H1 (cell line): ENCODE results near the gene IKZF2. TPM values are rescaled to one million over a fixed set of nuclear protein-coding genes. Genes with fewer than 3 reads are reported as not detected.

Source experiments
- CTCF ChIA-PET: fragments of 300-600 bp; sonication (Branson Sonifier 250); formaldehyde crosslinking; loops from one replicate; lab custom pipeline; 2021; ENCODE audit not compliant: partially characterized antibody; lab: Charles Lee
- POLR2A ChIA-PET: fragments of 300-600 bp; sonication (Branson Sonifier 250); formaldehyde crosslinking; loops from one replicate; lab custom pipeline; 2021; ENCODE audit warnings: inconsistent platforms; ENCODE audit not compliant: partially characterized antibody; lab: Charles Lee
- DNase-seq, 2 experiments: peaks; one replicate each; pipeline versions ENCODE4 v3.0.0 to v3.0.0-alpha.2; 2010 to 2022; ENCODE audit warnings: low spot score in 2 of 2, low read depth in 1 of 2, mixed read lengths in 1 of 2
- FAIRE-seq: peaks from 2 replicates; lab custom pipeline; 2011; peaks lifted over from hg19 to GRCh38; lab: Jason Lieb, UNC
- H2AFZ ChIP-seq: 2 replicates; pipeline ENCODE4 v1.8.1; 2012; ENCODE audit warnings: low read length, inconsistent platforms
- H2AK5ac ChIP-seq: 2 replicates; pipeline ENCODE4 v1.6.1; 2013; ENCODE audit warnings: low read depth, low read length
- H2BK120ac ChIP-seq: replicated peaks from 2 replicates; pipeline ENCODE3; 2013; ENCODE audit warnings: low read depth, low read length, inconsistent platforms
- H2BK12ac ChIP-seq: 2 replicates; pipeline ENCODE4 v1.6.1; 2013; ENCODE audit warnings: low read depth, low read length
- H2BK15ac ChIP-seq: 2 replicates; pipeline ENCODE4 v1.6.1; 2013; ENCODE audit warnings: low read length
- H2BK20ac ChIP-seq: 2 replicates; pipeline ENCODE4 v1.6.1; 2013; ENCODE audit warnings: low read length
- H2BK5ac ChIP-seq: 2 replicates; pipeline ENCODE4 v1.6.1; 2013; ENCODE audit warnings: low read depth, low read length
- H3K14ac ChIP-seq: 2 replicates; pipeline ENCODE4 v1.6.1; 2013; ENCODE audit warnings: inconsistent platforms; ENCODE audit not compliant: insufficient read length
- H3K18ac ChIP-seq: 2 replicates; pipeline ENCODE4 v1.6.1; 2013; ENCODE audit warnings: low read length; ENCODE audit errors: extremely low read depth
- H3K23ac ChIP-seq: 2 replicates; pipeline ENCODE4 v1.6.1; 2013; ENCODE audit warnings: inconsistent platforms; ENCODE audit not compliant: insufficient read length
- H3K23me2 ChIP-seq: 2 replicates; pipeline ENCODE4 v1.6.1; 2013; ENCODE audit warnings: low read depth, low read length
- H3K27ac ChIP-seq: 2 replicates; pipeline ENCODE4 v1.6.1; 2011; ENCODE audit warnings: low read depth, low read length, inconsistent platforms
- H3K27me3 ChIP-seq, 4 experiments: replicated peaks in 1 of 4; 1 replicate in 1 of 4; 2 replicates in 3 of 4; pipeline versions ENCODE4 v1.6.1 to v1.8.1; 2011 to 2013; ENCODE audit warnings: low read length in 3 of 4, mild to moderate bottlenecking in 3 of 4, inconsistent platforms in 2 of 4, mixed read lengths in 2 of 4, moderate library complexity in 1 of 4; ENCODE audit not compliant: control insufficient read depth in 3 of 4, insufficient read depth in 3 of 4; ENCODE audit errors: extremely low read depth in 1 of 4
- H3K36me3 ChIP-seq, 4 experiments: 2 replicates each; pipeline versions ENCODE4 v1.6.1 to v1.8.1; 2011 to 2013; ENCODE audit warnings: mild to moderate bottlenecking in 4 of 4, low read length in 3 of 4, moderate library complexity in 2 of 4, control low read depth in 1 of 4, inconsistent platforms in 1 of 4; ENCODE audit not compliant: insufficient read depth in 4 of 4, control insufficient read depth in 2 of 4
- H3K4ac ChIP-seq: replicated peaks from 2 replicates; pipeline ENCODE3; 2013; ENCODE audit warnings: low read length, low read depth, mixed read lengths, inconsistent platforms; ENCODE audit not compliant: insufficient read length
- H3K4me1 ChIP-seq, 4 experiments: replicated peaks in 1 of 4; 1 replicate in 1 of 4; 2 replicates in 3 of 4; pipeline versions ENCODE4 v1.6.1 to v1.8.1; 2011 to 2013; ENCODE audit warnings: low read length in 3 of 4, inconsistent platforms in 2 of 4, mixed read lengths in 1 of 4; ENCODE audit not compliant: insufficient read depth in 4 of 4, control insufficient read depth in 3 of 4
- H3K4me2 ChIP-seq, 2 experiments: 2 replicates each; pipeline versions ENCODE4 v1.6.1 to v1.8.1; 2011 to 2013; ENCODE audit warnings: low read depth in 2 of 2, low read length in 2 of 2, control low read depth in 1 of 2, inconsistent platforms in 1 of 2, mild to moderate bottlenecking in 1 of 2; ENCODE audit not compliant: insufficient read depth in 1 of 2
- H3K4me3 ChIP-seq, 4 experiments: fragments of 200-600, 300-600 bp in 1 of 4; sonication (generic), shearing (Covaris generic), sonication (Bioruptor Twin) in 1 of 4; 2 replicates each; pipeline versions ENCODE4 v1.5.1 to v1.8.1; 2011 to 2016; ENCODE audit warnings: low read length in 4 of 4, low read depth in 3 of 4, control low read depth in 2 of 4, inconsistent platforms in 2 of 4, mild to moderate bottlenecking in 2 of 4, mixed read lengths in 1 of 4, moderate library complexity in 1 of 4; ENCODE audit not compliant: insufficient read depth in 2 of 4; ENCODE audit errors: extremely low read depth in 1 of 4
- H3K56ac ChIP-seq: replicated peaks from 2 replicates; pipeline ENCODE3; 2013; ENCODE audit warnings: low read depth, mild to moderate bottlenecking, mixed read lengths, low read length, inconsistent platforms; ENCODE audit not compliant: insufficient read length
- H3K79me1 ChIP-seq: 2 replicates; pipeline ENCODE4 v1.6.1; 2013; ENCODE audit warnings: low read depth, low read length, control low read depth
- H3K79me2 ChIP-seq, 2 experiments: 2 replicates each; pipeline versions ENCODE4 v1.6.1 to v1.8.1; 2012 to 2013; ENCODE audit warnings: low read length in 2 of 2, mild to moderate bottlenecking in 2 of 2, inconsistent platforms in 1 of 2; ENCODE audit not compliant: insufficient read depth in 2 of 2, control insufficient read depth in 1 of 2
- H3K9ac ChIP-seq, 4 experiments: replicated peaks in 1 of 4; 1 replicate in 1 of 4; 2 replicates in 3 of 4; pipeline versions ENCODE4 v1.6.1 to v1.8.1; 2011 to 2013; ENCODE audit warnings: low read depth in 3 of 4, low read length in 3 of 4, control low read depth in 2 of 4, mild to moderate bottlenecking in 2 of 4, moderate library complexity in 2 of 4, inconsistent platforms in 1 of 4; ENCODE audit errors: extremely low read depth in 1 of 4
- H3K9me3 ChIP-seq, 2 experiments: 2 replicates each; pipeline versions ENCODE4 v1.6.1 to v1.8.1; 2012 to 2013; ENCODE audit warnings: mild to moderate bottlenecking in 2 of 2, moderate library complexity in 2 of 2, control low read depth in 1 of 2, inconsistent platforms in 1 of 2, low read depth in 1 of 2, low read length in 1 of 2, mixed read lengths in 1 of 2; ENCODE audit not compliant: insufficient read depth in 2 of 2
- H4K20me1 ChIP-seq, 2 experiments: replicated peaks in 1 of 2; 2 replicates each; pipeline versions ENCODE3 to v1.8.1; 2011 to 2013; ENCODE audit warnings: inconsistent platforms in 2 of 2, low read length in 2 of 2, mild to moderate bottlenecking in 1 of 2; ENCODE audit not compliant: insufficient read depth in 2 of 2, control insufficient read depth in 1 of 2
- H4K5ac ChIP-seq: 2 replicates; pipeline ENCODE4 v1.6.1; 2013; ENCODE audit warnings: low read length, low read depth, mixed read lengths, inconsistent platforms; ENCODE audit not compliant: insufficient read length
- H4K8ac ChIP-seq: 2 replicates; pipeline ENCODE4 v1.8.0; 2013; ENCODE audit warnings: mild to moderate bottlenecking, moderate library complexity, low read length, inconsistent platforms; ENCODE audit not compliant: insufficient read depth; ENCODE audit errors: extremely low read depth
- H4K91ac ChIP-seq: replicated peaks from 2 replicates; pipeline ENCODE3; 2013; ENCODE audit warnings: low read length, mixed read lengths, inconsistent platforms; ENCODE audit not compliant: insufficient read length
- ASH2L ChIP-seq: fragments of 200-600, 300-600 bp; sonication (generic); IDR thresholded peaks from one replicate; pipeline ENCODE4 v1.7.1; 2017; ENCODE audit warnings: low read length
- BRCA1 ChIP-seq: IDR thresholded peaks from 2 replicates; pipeline ENCODE4 v1.6.1; 2012; ENCODE audit warnings: low read depth, low read length, improper control_type of control experiment
- CEBPB ChIP-seq: IDR thresholded peaks from 2 replicates; pipeline ENCODE4 v1.6.1; 2012; ENCODE audit warnings: low read depth, low read length
- CHD2 ChIP-seq: IDR thresholded peaks from 2 replicates; pipeline ENCODE4 v1.6.1; 2012; ENCODE audit warnings: low read length, improper control_type of control experiment
- CTBP2 ChIP-seq: IDR thresholded peaks from 2 replicates; pipeline ENCODE4 v1.7.0; 2011; ENCODE audit warnings: borderline replicate concordance, mild to moderate bottlenecking, moderate library complexity, mixed read lengths, low read length; ENCODE audit not compliant: insufficient read depth, insufficient read length
- EGR1 ChIP-seq: IDR thresholded peaks from 2 replicates; pipeline ENCODE4 v1.6.1; 2011; ENCODE audit warnings: low read depth, low read length, borderline replicate concordance
- HDAC6 ChIP-seq: IDR thresholded peaks from one replicate; pipeline ENCODE4 v1.7.1; 2012; ENCODE audit warnings: low read depth, mild to moderate bottlenecking, inconsistent platforms, low read length, moderate library complexity
- KDM5A ChIP-seq: fragments of 200-600 bp; IDR thresholded peaks from 2 replicates; pipeline ENCODE4 v1.7.1; 2012; ENCODE audit warnings: mild to moderate bottlenecking, low read length, inconsistent platforms, mixed read lengths
- POLR2AphosphoS5 ChIP-seq: IDR thresholded peaks from 2 replicates; pipeline ENCODE4 v1.6.1; 2011; ENCODE audit warnings: low read depth, low read length
- RXRA ChIP-seq: IDR thresholded peaks from 2 replicates; pipeline ENCODE4 v1.6.1; 2011; ENCODE audit warnings: low read depth, mild to moderate bottlenecking, low read length, moderate library complexity; ENCODE audit not compliant: insufficient read depth
- SAP30 ChIP-seq: fragments of 300-600 bp; sonication (generic); IDR thresholded peaks from 2 replicates; pipeline ENCODE4 v1.7.1; 2012; ENCODE audit warnings: low read length, moderate library complexity, mild to moderate bottlenecking, inconsistent platforms; ENCODE audit not compliant: insufficient read depth, insufficient replicate concordance
- SIN3A ChIP-seq, 2 experiments: IDR thresholded peaks in 1 of 2; conservative IDR thresholded peaks in 1 of 2; 2 replicates each; pipeline ENCODE4 v1.6.1; 2011 to 2012; ENCODE audit warnings: low read length in 2 of 2, improper control_type of control experiment in 1 of 2, low read depth in 1 of 2, mild to moderate bottlenecking in 1 of 2
- SIRT6 ChIP-seq: IDR thresholded peaks from one replicate; pipeline ENCODE4 v1.7.1; 2012; ENCODE audit warnings: low read length, inconsistent platforms
- SP1 ChIP-seq: IDR thresholded peaks from 2 replicates; pipeline ENCODE4 v1.6.1; 2011; ENCODE audit warnings: low read depth, low read length
- WGBS, 2 experiments: shearing (Covaris generic) in 1 of 2; methylation state at CpG; one replicate each; pipeline versions ENCODE4 v1.1.6 to v1.1.7; 2013 to 2015; ENCODE audit warnings: low lambda C conversion rate in 2 of 2, mixed read lengths in 2 of 2, inconsistent platforms in 1 of 2, low coverage in 1 of 2, missing lambda C conversion rate in 1 of 2; ENCODE audit not compliant: insufficient replicate concordance in 2 of 2, insufficient coverage in 1 of 2, insufficient read length in 1 of 2; ENCODE audit errors: extremely low coverage in 1 of 2, missing lambda C conversion rate in 1 of 2; 5-methylcytosine and 5-hydroxymethylcytosine counted together
- polyA plus RNA-seq, 7 experiments: library from polyadenylated mRNA; depleted of rRNA in 3 of 7; stranded (reverse) in 5 of 7; unstranded in 2 of 7; fragments of >200 nt in 5 of 7; fragments of 200-250 nt in 2 of 7; gene quantifications; 1 replicate in 5 of 7; 2 replicates in 1 of 7; 4 replicates in 1 of 7; pipeline versions ENCODE4 v1.2.1 to v1.2.3, GENCODE V29; 2011 to 2013; ENCODE audit warnings: missing spikeins in 2 of 7, mixed read lengths in 2 of 7
- total RNA-seq: library from RNA; stranded (reverse); fragmentation: NEBNext Ultra II Directional; extraction: Animal tissue kit (Norgen Biotek cat#: 25700); gene quantifications from 2 replicates; pipeline ENCODE4 v1.2.1, GENCODE V29; 2021
- TF ChIP-seq, protein P1 (sequence below): IDR thresholded peaks from 2 replicates; pipeline ENCODE4 v1.6.1; 2012; ENCODE audit warnings: inconsistent platforms

The IKZF2 gene
- total and polyA plus RNA-seq, 2 of the 8 experiments (the other 6 are each of a cell fraction or from before 2014, with no cell fraction given), result 1.7 to 4.4 TPM

DNA sequence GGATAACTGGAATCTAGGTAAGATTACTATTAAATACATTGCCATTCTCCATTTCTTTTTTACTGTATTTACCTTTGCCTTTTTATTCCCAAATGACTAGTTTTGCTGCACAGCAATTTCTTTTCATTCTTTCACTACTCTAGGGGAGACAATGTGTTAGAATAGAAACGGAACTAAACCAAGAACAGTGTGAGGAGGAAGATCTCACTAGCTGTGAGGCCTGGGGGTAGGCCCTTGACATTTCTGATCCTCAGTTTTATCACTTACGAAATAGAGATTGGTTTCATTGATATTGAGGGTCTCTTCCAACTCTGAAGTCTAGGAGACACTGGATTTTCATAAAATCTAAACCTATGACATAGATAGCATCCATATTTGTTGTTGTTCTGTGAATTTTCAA lies 191.1 kb downstream of the IKZF2 start:
- ChIA-PET CTCF (no interaction called here), POLR2A (no interaction called here)
- no peaks in the 10 kb centered on the region for H3K23me2 ChIP-seq
- H3K18ac ChIP-seq, result no peak overlapping the region
- TF ChIP-seq CTBP2 (no peak), SP1 (no peak), CHD2 (no peak), KDM5A (no peak), BRCA1 (no peak), HDAC6 (no peak), RXRA (no peak), CEBPB (no peak), SIN3A (conservative IDR thresholded peaks at IDR 0.05 in 1 of 2, IDR thresholded peaks at IDR 0.05 in 1 of 2; ENCODE audit: low read depth in 1 of 2, low read length in 2 of 2) (no peak), EGR1 (no peak), SIRT6 (no peak), ASH2L (no peak), SAP30 (no peak), POLR2AphosphoS5 (no peak)
- TF ChIP-seq, protein P1, sequence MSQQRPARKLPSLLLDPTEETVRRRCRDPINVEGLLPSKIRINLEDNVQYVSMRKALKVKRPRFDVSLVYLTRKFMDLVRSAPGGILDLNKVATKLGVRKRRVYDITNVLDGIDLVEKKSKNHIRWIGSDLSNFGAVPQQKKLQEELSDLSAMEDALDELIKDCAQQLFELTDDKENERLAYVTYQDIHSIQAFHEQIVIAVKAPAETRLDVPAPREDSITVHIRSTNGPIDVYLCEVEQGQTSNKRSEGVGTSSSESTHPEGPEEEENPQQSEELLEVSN, result no peak
- H3K79me2 ChIP-seq, result no peaks in the 10 kb centered on the region
- no peak overlapping the region for H3K27ac ChIP-seq
- no peak overlapping the region for H3K56ac ChIP-seq
- no peak overlapping the region for H2AK5ac ChIP-seq
- H3K4ac ChIP-seq, result no peak overlapping the region
- H2BK20ac ChIP-seq, result no peak overlapping the region
- H4K8ac ChIP-seq, result no peak overlapping the region
- no peak overlapping the region for H2BK120ac ChIP-seq
- DNase-seq (no peak), FAIRE-seq (no peak)
- H4K91ac ChIP-seq, result no peak overlapping the region
- no peaks in the 10 kb centered on the region for H4K20me1 ChIP-seq
- H2BK12ac ChIP-seq, result no peak overlapping the region
- H2BK5ac ChIP-seq, result no peak overlapping the region
- H3K79me1 ChIP-seq, result no peaks in the 10 kb centered on the region
- H2BK15ac ChIP-seq, result no peak overlapping the region
- 79% methylated on average over 2 of the region's 2 CpGs; no CpG with 5 or more reads in 1 of the 2 experiments for WGBS, 2 experiments
- H3K36me3 ChIP-seq, result no peaks in the 10 kb centered on the region
- H3K4me1 ChIP-seq, result peaks cover 0 to 4% (median 0%) of the 10 kb centered on the region in 4 experiments; a peak in 1 of 7 replicates
- H3K14ac ChIP-seq, result no peak overlapping the region
- no peak overlapping the region for H3K4me3 ChIP-seq
- no peaks in the 10 kb centered on the region for H3K9me3 ChIP-seq
- H3K27me3 ChIP-seq, result no peaks in the 10 kb centered on the region
- no peak overlapping the region for H3K23ac ChIP-seq
- no peak overlapping the region for H2AFZ ChIP-seq
- no peak overlapping the region for H4K5ac ChIP-seq
- no peak overlapping the region for H3K9ac ChIP-seq
- no peak overlapping the region for H3K4me2 ChIP-seq
